Lower lobe of right lung (tissue), 2 donors: ENCODE data around the gene BPIFB6. TPM values are rescaled to one million over a fixed set of nuclear protein-coding genes. Genes with fewer than 3 reads are reported as not detected.

Experiments
- ATAC-seq, 2 donors: fragments of 200-7000 bp; cut with Tn5 transposase; one replicate each; pipeline ENCODE4 v1.9.1; 2020 to 2022; ENCODE audit warnings: mild to moderate bottlenecking in 2 of 2, moderate library complexity in 2 of 2
- DNase-seq: peaks from one replicate; pipeline ENCODE4 v3.0.0-alpha.2; 2020
- H3K27ac ChIP-seq: fragments of 200-600 bp; one replicate; pipeline ENCODE4 v1.8.0; 2022
- H3K27me3 ChIP-seq: fragments of 200-600 bp; one replicate; pipeline ENCODE4 v1.8.0; 2022; ENCODE audit warnings: low read depth
- H3K36me3 ChIP-seq: fragments of 200-600 bp; one replicate; pipeline ENCODE4 v1.8.0; 2022; ENCODE audit warnings: mild to moderate bottlenecking
- H3K4me1 ChIP-seq: fragments of 200-600 bp; one replicate; pipeline ENCODE4 v1.8.0; 2022
- H3K4me3 ChIP-seq: fragments of 200-600 bp; one replicate; pipeline ENCODE4 v1.8.0; 2022; ENCODE audit warnings: mild to moderate bottlenecking
- H3K9me3 ChIP-seq: fragments of 200-600 bp; one replicate; pipeline ENCODE4 v1.8.0; 2022
- intact Hi-C: fragments of 100-400 bp; cut with DNase I; formaldehyde crosslinking; loops from one replicate; pipeline ENCODE4 v1.11.0; 2022
- total RNA-seq: library from RNA; stranded (reverse); fragmentation: NEBNext Ultra II Directional; extraction: Animal tissue kit (Norgen Biotek cat#: 25700); gene quantifications from one replicate; pipeline ENCODE4 v1.2.1, GENCODE V29; 2021
- TF ChIP-seq, protein P1 (sequence below): fragments of 200-600 bp; IDR thresholded peaks from one replicate; pipeline ENCODE4 v1.8.0; 2022; ENCODE audit warnings: antibody characterized with exemption, mild to moderate bottlenecking
- donor health status: DM: no; HTN: yes; CAD: no; lungs with severe emphysema.

BPIFB6 gene
- total RNA-seq, 1 donor from 2014 or later: not detected

GRCh38 chr20:32985596-32985995 lies 45.9 kb upstream of the BPIFB6 start:
- no peaks in the 10 kb centered on the region for H3K9me3 ChIP-seq
- H3K27ac ChIP-seq: no peak overlapping the region
- H3K4me3 ChIP-seq: no peak overlapping the region
- intact Hi-C loops: no loop called here
- H3K36me3 ChIP-seq: no peaks in the 10 kb centered on the region
- H3K27me3 ChIP-seq: peaks cover 3% of the 10 kb centered on the region
- TF ChIP-seq, protein P1, sequence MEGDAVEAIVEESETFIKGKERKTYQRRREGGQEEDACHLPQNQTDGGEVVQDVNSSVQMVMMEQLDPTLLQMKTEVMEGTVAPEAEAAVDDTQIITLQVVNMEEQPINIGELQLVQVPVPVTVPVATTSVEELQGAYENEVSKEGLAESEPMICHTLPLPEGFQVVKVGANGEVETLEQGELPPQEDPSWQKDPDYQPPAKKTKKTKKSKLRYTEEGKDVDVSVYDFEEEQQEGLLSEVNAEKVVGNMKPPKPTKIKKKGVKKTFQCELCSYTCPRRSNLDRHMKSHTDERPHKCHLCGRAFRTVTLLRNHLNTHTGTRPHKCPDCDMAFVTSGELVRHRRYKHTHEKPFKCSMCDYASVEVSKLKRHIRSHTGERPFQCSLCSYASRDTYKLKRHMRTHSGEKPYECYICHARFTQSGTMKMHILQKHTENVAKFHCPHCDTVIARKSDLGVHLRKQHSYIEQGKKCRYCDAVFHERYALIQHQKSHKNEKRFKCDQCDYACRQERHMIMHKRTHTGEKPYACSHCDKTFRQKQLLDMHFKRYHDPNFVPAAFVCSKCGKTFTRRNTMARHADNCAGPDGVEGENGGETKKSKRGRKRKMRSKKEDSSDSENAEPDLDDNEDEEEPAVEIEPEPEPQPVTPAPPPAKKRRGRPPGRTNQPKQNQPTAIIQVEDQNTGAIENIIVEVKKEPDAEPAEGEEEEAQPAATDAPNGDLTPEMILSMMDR: no peak
- no peaks in the 10 kb centered on the region for H3K4me1 ChIP-seq
- ATAC-seq (no peak), DNase-seq (no peak)

DNA sequence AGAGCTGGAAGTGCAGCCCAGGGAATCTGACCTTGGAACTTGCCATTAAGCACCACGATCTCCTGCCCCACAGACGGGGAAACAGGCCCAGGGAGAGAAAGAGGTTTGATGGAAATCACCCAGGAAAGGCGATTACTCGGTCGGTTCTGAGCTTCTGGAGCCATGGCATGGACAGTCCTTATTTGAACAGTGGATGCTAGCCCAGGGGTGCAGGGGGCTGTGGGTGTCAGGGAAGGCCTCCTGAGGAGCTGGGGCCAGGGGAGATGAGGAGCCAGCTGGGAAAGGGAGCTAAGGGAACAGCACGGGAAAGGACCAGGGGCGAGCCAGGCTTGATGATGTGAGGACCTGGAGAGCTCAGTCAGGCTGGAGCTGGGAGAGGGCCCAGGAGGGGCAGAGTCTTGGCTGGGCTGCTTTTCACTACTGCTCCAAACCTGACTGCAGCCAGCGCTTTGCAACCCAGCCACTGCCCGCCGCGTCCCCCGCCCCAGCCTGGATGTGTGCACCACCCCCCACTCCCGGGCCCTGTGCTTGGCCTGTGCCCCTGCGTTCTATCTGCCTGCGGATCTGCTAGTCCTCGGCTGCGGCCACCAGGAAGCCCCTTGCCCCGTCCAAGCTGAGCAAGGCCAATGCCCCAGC lies 45.0 kb upstream of the BPIFB6 start:
- TF ChIP-seq, protein P1: no peak
- H3K27me3 ChIP-seq: peaks cover 3% of the 10 kb centered on the region
- no peak for ATAC-seq
- H3K27ac ChIP-seq: no peak overlapping the region
- intact Hi-C loops: no loop called here
- no peak for DNase-seq
- no peaks in the 10 kb centered on the region for H3K4me1 ChIP-seq
- no peaks in the 10 kb centered on the region for H3K9me3 ChIP-seq
- H3K36me3 ChIP-seq: no peaks in the 10 kb centered on the region
- H3K4me3 ChIP-seq: no peak overlapping the region

- H3K36me3 ChIP-seq: no peaks in the 10 kb centered on the region
- H3K4me1 ChIP-seq: no peaks in the 10 kb centered on the region
- peaks cover 3% of the 10 kb centered on the region for H3K27me3 ChIP-seq
- H3K9me3 ChIP-seq: no peaks in the 10 kb centered on the region
- H3K4me3 ChIP-seq: no peak overlapping the region
- intact Hi-C loops: no loop called here
- no peak for ATAC-seq
- TF ChIP-seq, protein P1: no peak
- no peak overlapping the region for H3K27ac ChIP-seq
- no peak for DNase-seq
Observed at GRCh38 chr20:32987044-32987825, 44.2 kb upstream of the BPIFB6 start.

DNA sequence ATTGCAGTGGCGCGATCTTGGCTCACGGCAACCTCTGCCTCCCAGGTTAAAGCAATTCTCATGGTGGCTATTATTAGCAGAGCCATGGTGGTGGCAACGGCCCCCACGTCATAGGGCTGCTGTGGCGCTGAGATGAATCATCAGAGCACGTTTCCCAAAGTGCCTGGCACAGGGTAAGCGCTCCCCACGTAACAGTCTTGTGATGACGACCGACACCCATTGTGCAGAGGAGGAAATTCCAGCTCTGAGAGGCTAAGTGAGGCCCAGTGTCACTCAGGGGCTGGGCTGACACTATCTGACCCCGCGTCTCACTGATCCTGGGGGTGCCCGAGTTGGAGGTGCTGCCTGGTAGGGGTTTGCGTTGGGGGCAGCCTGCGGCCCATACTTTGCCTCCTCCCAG lies 43.4 kb upstream of the BPIFB6 start:
- Histone ChIP-seq H3K4me1 (no peaks in the 10 kb centered on the region), H3K4me3 (no peak overlapping the region), H3K27ac (no peak overlapping the region), H3K9me3 (no peaks in the 10 kb centered on the region), H3K36me3 (no peaks in the 10 kb centered on the region), H3K27me3 (peaks cover 3% of the 10 kb centered on the region)
- intact Hi-C loops: no loop called here
- TF ChIP-seq, protein P1: no peak
- DNase-seq (no peak), ATAC-seq (no peak)

DNA sequence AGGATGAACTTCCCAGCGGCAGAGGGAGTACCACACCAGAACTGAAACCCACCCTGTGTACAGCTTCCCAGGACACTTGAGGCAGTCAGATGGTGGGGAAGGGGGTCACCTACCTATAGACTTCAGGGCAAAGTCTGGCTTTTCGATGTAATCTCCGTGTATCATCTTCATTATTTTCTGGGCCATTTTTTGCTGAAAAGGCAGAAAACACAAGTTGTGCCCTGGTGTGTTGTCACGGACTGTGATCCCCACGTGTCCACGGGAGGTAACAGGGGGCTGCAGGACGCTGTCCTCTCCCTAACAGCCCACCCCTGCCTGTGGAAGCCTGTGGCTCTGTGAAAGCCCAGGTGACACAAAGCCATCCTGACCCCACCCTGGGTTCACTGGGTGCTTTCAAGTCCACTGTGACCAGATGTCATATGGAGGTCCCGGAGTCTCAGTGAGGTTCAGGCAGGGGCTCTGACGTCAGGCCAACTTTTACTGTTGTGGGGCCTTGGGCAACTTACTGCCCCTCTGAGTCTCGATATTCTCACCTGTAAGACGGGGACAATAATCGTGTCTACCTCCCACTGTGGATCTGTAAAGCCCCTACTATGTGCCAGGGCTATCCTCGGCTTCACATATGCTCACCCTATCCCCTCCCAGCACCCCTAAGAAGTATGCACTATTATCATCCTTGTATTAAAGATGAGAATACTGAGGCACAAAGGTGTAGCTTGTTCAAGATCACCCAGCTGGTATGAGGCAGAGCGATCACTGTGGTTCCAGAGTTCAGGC lies 41.8 kb upstream of the BPIFB6 start:
- Histone ChIP-seq H3K27ac (no peak overlapping the region), H3K27me3 (peaks cover 3% of the 10 kb centered on the region), H3K4me1 (no peaks in the 10 kb centered on the region), H3K4me3 (no peak overlapping the region), H3K9me3 (no peaks in the 10 kb centered on the region), H3K36me3 (no peaks in the 10 kb centered on the region)
- ATAC-seq: no peak
- TF ChIP-seq, protein P1: no peak
- intact Hi-C loops: no loop called here
- no peak for DNase-seq
